DMS114 treated with DMSO at 0.1 percent for 48 hours (cell line): Measurements from ENCODE around the gene PTPRF.

Experiments used
- DNase-seq: peaks from one replicate; lab custom pipeline; 2025; ENCODE audit not compliant: unreplicated experiment; lab: John Stamatoyannopoulos, UW

Gene PTPRF

DNA sequence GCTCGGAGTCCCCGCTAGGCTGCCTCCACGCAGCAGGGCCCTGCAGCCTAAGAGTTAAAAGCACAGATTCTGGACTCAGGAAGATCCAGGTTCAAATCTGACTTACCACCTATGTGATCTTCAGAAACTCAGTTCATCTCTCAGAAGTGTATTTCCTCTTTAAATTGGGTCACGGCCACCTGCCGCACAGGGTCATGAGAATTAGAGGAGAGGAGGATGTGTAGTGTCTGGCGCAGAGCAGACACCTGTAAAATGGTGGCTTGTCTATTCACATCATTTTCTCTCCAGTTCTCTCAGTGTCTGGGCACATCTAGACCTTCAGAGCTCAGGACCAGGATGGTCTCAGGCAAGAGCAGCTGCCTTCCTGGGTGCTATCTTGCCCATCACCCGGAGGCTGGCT is 45.8 kb downstream of the PTPRF start:
- DNase-seq = no peak

DNA sequence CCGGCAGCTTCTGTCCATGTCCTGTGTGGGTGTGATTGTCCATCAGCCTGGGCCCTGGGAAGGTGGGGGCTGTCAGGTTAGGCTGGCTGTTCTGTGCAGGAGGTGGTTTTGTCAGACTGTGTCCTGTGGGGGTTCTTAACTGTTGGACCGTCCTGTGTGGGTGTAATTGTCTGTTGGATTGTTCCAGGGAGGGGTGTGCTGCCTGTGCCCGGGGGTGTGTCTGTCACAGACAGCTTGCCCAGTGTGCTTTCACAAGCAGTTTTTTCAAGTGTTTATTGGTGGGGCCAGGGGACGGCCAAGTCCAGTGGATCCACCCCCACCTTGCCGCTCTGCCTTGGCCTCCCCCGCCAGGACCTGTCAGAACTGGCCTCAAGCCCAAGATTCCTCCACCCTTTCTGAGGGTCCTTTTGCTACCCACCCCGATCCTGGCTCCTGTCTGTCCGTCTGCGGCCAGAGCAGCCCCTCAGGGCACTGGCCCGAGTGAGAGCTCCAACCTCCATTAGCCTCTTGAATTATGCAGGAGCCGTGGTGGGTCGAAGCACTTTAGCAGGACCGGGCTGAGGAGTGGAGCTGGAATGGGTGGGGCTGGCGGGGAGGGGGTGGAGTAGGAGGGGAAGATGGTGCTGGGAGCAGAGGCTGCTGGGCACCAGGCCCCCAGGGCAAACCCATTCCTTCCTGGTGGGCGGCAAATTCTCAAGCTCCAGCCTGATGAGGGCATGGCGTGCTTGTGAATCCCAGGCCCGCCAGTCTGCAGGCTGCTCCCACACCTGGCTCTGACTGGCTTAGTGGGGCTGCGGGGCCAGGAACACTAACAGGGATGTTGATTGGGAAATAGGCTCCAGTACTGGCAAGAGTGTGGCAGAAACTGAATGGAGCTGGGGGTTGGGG is 47.2 kb downstream of the PTPRF start:
- DNase-seq = no peak

DNA sequence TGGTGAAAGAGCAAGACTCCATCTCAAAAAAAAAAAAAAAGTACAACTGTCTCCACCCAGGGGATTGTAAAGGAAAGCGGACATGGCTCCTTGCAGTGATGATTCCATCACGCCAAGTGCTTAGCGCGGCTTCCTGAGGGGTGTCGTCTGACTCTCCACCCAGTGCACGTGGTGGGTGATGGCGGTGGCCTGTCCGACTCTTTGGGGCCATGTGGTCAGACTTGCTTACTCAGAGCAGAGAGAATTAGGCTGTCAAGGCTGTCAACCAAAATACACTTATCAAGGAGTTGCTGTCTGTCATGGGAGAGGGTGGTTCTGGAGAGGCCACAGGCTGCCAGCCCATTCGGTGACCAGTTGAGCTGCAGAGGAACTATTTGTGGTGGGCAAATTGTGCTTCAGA is 49.4 kb downstream of the PTPRF start:
- DNase-seq = no peak

DNA sequence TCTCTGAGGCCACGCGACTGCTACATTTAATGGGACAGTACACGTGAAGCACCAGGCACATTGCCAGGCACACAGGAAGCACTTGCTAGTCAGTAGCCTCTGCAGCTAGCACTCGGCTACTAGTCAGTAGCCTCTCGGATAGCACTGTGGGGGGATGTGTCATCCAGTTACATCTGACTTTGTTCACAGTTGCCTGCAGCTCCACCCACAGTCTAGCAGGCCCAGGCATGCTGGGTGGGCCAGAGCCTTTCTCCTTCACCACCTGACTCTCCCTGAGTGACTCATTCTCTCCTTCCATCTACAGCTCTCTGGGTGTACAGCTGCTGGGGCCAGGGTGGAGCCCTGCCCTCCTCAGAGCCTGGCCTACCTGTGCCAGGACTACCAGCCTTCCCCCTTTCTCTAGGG is 51.5 kb downstream of the PTPRF start:
- no peak for DNase-seq

DNA sequence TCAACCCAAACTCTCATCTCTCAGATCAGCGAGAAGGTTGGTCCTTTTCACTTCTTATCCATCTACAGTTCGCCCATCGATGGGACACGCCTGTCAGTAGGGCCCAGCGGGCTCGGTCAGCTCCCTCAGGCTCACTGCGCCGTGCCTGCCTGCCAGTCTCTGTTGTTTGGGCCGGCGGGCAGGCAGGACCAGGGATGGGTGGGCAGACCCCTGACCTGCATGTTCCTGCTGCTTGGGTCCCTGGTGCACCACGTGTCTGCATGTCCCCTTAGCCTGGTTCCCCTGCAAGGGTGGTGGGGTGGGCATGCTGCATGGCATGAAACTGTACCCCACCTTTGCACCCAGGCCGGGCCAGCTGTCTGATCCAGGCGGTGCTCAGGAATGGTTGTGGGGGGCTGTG is 52.4 kb downstream of the PTPRF start:
- no peak for DNase-seq

DNA sequence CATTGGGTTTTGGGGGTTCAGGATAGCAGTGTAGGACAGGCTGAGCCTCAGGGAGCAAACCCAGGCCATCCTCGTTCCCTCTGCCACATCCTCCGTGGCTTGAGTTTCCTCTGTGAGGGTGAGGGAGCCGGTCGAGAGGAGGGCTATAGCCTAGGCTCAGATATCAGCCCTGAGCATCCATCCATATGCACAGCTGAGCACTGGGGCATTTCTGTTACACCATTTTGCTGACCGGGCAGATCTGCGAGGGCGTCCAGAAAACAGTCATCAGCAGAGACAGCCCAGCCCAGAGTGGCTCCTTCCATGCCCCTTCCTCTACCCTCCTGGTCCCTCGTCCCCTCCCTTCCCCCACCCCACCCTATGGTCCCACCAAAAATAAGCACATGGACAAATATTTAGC is 53.5 kb downstream of the PTPRF start:
- DNase-seq = no peak

DNA sequence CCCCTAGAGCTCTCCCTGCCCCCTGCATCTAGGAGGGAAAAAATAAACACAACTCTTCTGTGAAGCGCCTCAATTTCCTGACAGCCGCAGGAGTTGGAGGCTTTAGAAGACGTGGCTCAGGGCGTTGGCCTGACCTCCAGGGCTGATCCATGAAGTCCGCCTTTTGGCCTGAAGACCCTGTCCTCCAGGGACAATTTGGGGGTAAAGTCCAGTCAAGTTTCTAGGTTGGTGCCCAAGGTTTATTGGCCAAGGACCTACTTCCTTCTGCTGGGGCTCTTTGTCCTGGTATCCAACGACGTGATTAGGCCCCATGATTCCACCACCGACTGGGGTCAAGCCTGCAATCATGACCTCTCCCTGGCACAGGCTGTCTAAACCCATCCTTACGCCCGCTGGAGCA is 54.9 kb downstream of the PTPRF start:
- no peak for DNase-seq

DNA sequence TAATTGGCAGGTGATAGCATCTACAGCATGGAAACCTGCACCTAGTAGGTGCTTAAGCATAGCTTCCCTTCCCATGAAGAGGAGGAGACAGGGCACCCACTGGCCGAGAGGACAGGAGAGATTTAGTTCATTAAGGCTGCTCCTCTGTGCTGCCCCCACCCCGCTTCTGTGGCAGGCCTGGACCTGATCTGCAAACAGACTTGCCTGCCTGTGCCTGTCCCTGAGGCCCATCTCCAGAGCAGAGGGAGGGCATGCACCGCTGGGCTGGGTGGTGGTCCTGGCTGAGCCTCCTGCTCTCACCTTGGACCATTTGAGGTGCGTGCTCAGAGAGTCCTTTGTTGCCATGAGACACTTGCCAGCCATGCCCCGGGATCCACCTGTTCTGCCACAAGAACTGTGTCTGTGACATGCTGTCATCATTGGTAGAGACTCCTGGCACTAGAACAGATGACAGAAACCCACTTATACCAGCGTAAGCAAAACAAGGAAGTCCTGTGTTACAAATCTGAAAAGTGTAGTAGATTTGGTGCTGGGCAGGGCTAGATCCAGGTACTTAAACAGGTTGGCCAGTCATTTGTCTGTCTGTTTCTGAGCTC is 55.6 kb downstream of the PTPRF start:
- DNase-seq = no peak

DNA sequence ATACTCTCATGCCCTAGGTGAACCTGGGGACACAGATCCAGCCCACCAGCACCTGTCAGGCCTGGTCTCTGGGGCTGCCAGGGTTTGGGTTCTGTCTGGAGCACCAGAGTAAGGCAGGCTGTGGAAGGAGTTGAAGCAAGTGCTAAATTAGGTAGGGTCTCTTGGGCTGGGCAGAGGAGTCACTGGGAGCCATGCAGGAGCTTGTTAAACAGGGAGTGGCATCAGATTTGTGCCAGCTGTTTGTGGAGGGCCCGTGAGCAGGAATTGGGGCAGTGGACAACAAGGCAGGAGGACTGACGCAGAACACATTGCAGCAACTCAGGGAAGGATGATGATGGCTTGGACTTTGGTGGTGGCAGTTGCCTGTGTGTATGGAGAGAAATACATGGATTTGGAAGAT is 56.3 kb downstream of the PTPRF start:
- no peak for DNase-seq

DNA sequence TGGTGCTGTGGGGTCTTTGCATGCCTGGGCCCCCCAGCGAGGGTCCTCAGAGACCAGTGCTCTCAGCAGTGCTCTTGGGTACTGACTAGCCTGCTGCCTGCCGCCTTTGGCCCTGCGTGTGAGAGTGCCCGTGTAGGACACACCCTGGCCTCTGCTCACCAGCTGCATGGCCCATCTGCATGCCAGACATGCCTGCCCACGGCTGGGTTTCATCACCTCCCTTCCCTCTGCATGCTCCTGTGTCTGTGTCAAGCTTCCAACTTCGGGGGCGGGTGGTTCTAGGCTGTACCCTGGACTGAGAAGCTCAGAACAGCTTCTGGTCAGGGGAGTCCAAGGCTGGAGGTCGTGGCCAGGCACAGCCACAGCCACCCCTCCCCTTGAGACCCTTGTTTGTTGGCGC is 56.9 kb downstream of the PTPRF start:
- DNase-seq = no peak

DNA sequence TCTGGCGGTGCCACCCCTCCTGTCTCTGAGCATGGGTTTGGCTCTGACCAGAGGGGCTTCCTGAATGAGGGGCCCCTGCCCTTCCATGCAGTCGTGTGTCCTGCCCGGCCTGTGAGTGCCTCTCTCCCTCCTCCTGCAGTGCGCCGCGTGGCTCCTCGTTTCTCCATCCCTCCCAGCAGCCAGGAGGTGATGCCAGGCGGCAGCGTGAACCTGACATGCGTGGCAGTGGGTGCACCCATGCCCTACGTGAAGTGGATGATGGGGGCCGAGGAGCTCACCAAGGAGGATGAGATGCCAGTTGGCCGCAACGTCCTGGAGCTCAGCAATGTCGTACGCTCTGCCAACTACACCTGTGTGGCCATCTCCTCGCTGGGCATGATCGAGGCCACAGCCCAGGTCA is 57.9 kb downstream of the PTPRF start:
- DNase-seq = no peak

DNA sequence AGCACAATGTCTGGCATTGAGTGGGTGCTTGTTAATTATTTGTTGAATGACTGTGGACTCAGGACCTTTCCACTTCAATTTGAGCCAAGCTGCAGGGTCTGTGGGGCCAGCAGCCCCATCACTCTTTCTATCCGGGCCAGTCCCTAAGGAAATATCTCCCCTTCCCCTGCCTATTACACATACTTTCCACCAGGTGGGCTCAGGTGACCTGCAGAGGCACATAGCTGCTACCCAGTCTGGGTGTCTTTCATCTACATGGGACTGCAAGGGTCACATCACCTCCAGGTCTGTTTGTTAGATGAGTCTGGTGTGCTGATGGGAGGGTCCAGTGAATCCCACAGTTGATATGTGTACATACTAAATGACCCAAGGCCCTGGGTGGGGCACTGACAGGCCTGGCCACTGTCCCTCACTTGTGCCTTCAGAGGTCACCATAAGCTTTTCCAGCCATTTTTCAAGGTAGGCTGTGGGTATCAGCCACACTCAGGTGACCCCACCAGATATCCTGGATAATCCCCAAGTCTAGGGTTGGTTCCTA is 59.8 kb downstream of the PTPRF start:
- DNase-seq = no peak

DNA sequence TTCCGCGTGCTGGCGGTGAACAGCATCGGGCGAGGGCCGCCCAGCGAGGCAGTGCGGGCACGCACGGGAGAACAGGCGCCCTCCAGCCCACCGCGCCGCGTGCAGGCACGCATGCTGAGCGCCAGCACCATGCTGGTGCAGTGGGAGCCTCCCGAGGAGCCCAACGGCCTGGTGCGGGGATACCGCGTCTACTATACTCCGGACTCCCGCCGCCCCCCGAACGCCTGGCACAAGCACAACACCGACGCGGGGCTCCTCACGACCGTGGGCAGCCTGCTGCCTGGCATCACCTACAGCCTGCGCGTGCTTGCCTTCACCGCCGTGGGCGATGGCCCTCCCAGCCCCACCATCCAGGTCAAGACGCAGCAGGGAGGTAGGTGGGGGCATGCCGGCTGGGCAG is 60.5 kb downstream of the PTPRF start:
- no peak for DNase-seq

DNA sequence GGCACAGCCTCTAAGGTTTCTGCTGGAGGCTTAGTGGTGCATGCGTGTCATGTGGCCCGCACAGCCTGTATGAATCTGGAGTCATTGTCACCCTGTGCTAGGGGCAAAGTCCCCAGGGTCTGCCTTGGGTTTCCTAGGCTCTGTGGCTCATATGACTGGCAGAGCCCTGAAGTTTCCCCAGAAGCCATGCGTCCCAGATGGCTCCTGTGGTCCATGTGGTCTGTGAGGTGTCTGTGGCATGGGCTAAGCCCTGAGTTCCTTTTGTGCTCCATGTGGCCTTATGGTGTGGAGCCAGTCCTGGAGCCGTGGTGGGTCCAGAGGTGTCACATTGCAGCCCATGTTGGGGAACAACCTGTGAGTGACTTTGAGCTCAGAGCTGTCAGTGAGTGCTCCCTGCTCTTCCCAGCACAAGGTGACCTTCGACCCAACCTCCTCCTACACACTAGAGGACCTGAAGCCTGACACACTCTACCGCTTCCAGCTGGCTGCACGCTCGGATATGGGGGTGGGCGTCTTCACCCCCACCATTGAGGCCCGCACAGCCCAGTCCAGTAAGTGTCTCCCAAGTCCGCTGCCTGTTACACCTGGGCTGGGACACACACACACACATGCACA is 61.5 kb downstream of the PTPRF start:
- no peak for DNase-seq

DNA sequence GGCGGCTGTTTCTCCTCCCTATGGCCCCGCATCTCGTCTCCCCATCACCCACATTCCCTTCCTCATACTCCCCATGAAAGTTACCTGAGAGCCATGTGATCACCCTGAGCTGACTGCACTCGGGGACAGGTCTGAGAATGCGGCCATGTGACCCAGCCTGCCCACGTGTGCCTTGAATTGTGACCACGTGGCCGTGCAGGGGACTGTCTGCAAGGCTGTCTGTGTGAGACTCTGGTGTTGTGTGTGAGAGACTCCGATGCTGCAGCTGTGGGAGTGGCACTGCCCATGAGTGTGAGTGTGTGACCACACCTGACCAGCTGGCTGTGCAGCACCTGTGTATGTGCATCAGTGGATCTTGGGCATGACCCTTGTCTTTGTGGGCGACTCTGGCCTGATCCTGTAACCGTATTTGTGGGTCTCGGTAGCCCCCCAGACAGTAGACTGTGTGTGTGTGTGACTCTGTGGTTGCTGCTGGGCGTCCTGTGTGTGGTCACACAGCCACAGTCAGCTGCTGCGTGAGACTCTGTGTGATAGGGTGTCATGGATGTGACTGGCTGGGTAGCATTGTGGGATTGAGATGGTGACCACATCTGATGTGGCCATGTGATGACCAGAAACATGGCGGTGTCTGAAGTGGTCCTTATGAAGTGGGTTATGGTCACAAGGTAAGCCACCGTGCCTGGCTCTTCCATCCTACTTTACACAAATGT is 62.4 kb downstream of the PTPRF start:
- DNase-seq = no peak

DNA sequence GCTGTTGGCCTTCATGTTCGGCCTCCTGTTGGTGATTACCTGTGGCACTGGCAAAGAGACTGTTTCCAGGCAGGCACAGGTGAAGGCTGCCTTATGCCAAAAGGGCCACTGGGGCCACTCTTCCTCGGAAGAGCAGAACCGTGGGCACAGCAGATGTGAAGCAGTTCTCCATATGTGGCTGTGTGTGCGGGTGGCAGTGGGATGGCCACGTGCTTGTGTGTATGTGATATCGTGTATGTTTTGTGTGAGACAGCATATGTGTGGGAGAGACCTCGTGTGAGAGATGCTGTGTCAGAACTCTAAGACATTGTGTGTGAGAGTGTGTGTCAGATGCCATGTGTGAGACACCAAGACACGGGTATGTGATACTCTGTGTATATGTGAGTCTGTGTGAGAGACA is 65.9 kb downstream of the PTPRF start:
- no peak for DNase-seq

DNA sequence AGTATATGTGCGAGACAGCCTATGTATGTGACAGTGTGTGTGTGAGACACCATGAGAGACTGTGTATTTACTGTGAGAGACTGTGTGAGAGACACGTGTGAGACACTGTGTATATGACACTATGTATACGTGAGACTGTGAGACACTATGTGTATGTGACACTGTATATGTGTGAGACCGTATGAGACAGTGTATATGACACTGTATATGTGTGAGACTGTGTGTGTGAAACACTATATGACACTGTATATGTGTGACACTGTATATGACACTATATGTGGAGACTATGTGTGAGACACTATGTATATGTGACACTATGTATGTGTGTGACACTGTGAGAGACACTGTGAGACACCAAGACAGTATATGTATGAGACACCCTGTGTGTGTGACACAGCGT is 66.3 kb downstream of the PTPRF start:
- DNase-seq = no peak

DNA sequence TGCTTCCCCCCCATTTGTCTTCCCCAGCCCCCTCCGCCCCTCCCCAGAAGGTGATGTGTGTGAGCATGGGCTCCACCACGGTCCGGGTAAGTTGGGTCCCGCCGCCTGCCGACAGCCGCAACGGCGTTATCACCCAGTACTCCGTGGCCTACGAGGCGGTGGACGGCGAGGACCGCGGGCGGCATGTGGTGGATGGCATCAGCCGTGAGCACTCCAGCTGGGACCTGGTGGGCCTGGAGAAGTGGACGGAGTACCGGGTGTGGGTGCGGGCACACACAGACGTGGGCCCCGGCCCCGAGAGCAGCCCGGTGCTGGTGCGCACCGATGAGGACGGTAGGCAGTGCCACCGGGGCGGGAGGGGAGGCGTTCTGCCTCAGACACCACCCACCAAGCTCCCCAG is 67.0 kb downstream of the PTPRF start:
- DNase-seq = no peak

DNA sequence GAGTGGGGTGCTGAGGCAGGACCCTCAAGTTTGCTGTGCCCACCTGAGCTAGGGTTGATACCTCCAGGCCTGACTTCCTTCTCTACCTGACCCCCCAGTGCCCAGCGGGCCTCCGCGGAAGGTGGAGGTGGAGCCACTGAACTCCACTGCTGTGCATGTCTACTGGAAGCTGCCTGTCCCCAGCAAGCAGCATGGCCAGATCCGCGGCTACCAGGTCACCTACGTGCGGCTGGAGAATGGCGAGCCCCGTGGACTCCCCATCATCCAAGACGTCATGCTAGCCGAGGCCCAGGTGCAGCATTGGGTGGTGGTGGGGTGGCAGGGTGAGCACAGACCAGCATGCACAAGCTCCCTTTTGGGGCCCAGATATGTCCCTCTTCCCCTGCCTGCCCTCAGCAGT is 67.9 kb downstream of the PTPRF start:
- no peak for DNase-seq

DNA sequence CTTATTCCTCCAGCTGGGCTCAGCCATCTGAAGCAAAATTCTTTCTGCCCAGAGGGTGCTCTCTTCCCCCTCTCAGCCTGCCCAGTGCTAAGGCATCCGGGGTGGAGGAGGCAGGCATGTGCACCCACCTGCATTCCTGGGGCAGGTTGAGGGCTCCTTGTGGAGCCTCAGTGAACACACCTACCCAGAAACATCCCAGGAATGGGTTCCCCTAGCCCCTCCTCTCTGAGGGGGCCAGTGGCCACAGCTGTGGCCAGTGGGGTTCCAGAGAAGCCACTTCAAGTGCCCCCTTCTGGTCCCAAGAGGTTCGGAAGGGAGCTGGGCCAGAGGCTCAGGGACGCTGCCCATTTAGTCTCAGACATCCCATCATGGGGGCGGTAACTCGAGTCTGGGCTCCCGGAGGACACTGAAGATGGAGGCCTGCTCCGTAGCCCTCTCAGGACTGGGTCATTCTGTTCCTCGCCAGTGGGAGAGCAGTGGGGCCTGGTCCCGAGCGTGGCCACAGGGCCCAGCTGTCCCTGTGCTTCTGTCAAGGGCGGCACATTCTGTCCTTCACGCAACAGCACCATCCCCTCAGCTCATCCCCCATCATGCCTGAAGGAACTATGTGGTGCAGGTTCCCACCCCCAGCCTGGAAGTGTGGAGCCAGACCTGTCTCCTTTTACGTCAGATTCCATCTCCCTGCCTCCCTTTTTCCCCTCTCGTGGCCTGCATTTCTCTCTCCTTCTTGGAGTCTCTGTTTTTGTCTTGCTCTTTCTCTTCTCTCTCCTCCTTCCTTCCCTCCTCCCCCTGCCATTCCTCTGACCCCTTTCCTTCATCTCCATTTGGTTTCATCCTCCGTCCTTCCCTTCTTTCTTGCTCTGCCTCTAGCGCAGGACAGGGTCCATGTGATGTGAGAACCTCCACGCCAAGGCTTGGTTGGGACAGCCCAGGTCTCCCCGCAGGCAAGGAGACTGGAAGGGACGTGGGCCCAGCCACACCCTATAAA is 69.6 kb downstream of the PTPRF start:
- no peak for DNase-seq
